ENCODE data around the gene EFNB3.

EFNB3 gene

GRCh38 chr17:7704601-7705268, at the start of gene EFNB3:
Gene EFNB3 (plus strand): TSS chr17:7705202. CDS start chr17:7705599, 397 bp downstream.
- DNase-seq = peak; percentile 34

- no peak for DNase-seq
Observed at GRCh38 chr17:7655541-7655840, 49.5 kb upstream of the EFNB3 start.

- no peak for DNase-seq
Observed at GRCh38 chr17:7656958-7657609, 47.9 kb upstream of the EFNB3 start.

GRCh38 chr17:7667656-7668406, 37.2 kb upstream of the EFNB3 start:
- no peak for DNase-seq

GRCh38 chr17:7668482-7668881, 36.5 kb upstream of the EFNB3 start:
- DNase-seq = no peak

- peak; percentile 45 for DNase-seq
Observed at GRCh38 chr17:7673239-7673638, 31.8 kb upstream of the EFNB3 start.

- DNase-seq = no peak
Observed at GRCh38 chr17:7674934-7675333, 30.1 kb upstream of the EFNB3 start.

GRCh38 chr17:7676533-7676932, 28.5 kb upstream of the EFNB3 start:
- DNase-seq = no peak

GRCh38 chr17:7677388-7678067, 27.5 kb upstream of the EFNB3 start:
- DNase-seq = no peak

- no peak for DNase-seq
Observed at GRCh38 chr17:7684851-7685532, 20.0 kb upstream of the EFNB3 start.

GRCh38 chr17:7685533-7686221, 19.3 kb upstream of the EFNB3 start:
- DNase-seq = peak; percentile 89

- DNase-seq = peak; percentile 83
Observed at GRCh38 chr17:7686222-7687071, 18.6 kb upstream of the EFNB3 start.

- peak; percentile 90 for DNase-seq
Observed at GRCh38 chr17:7687072-7687907, 17.7 kb upstream of the EFNB3 start, which contains the start of gene TP53. Gene TP53 (minus strand): TSS chr17:7687490. CDS start chr17:7676594, 10,896 bp downstream.

- peak; percentile 95 for DNase-seq
Observed at GRCh38 chr17:7687908-7688807, 16.8 kb upstream of the EFNB3 start, which contains the start of gene WRAP53. Gene WRAP53 (plus strand): TSS chr17:7688477. CDS start chr17:7688649, 172 bp downstream.

- DNase-seq = no peak
Observed at GRCh38 chr17:7688808-7689316, 16.1 kb upstream of the EFNB3 start.

GRCh38 chr17:7695586-7695985, 9.4 kb upstream of the EFNB3 start:
- no peak for DNase-seq

GRCh38 chr17:7697828-7698588, 7.0 kb upstream of the EFNB3 start:
- DNase-seq = no peak

- DNase-seq = no peak
Observed at GRCh38 chr17:7700510-7700909, 4.5 kb upstream of the EFNB3 start.
